Transverse colon (tissue), 4 donors: ENCODE results near the gene SLC5A7. TPM values are rescaled to one million over a fixed set of nuclear protein-coding genes. Genes with fewer than 3 reads are reported as not detected.

ENCODE experiments used
- DNase-seq: peaks from one replicate; pipeline ENCODE4 v3.0.0-alpha.2; 2019
- H3K27ac ChIP-seq, 4 donors: fragments of 200-600 bp; sonication (generic); 2 replicates each; pipeline ENCODE4 v1.5.1; 2016 to 2018; ENCODE audit warnings: inconsistent platforms in 4 of 4
- H3K27me3 ChIP-seq: fragments of 200-600 bp; sonication (generic); 2 replicates; pipeline ENCODE4 v1.5.1; 2017; ENCODE audit warnings: inconsistent platforms
- H3K36me3 ChIP-seq, 4 donors: fragments of 200-600 bp; sonication (generic); 2 replicates each; pipeline ENCODE4 v1.5.1; 2017 to 2019; ENCODE audit warnings: inconsistent platforms in 4 of 4
- H3K4me1 ChIP-seq, 4 donors: fragments of 200-600 bp; sonication (generic); 2 replicates each; pipeline ENCODE4 v1.5.1; 2017 to 2020; ENCODE audit warnings: inconsistent platforms in 4 of 4
- H3K4me3 ChIP-seq, 4 donors: fragments of 200-600 bp; sonication (generic); 1 replicate in 1 of 4; 2 replicates in 3 of 4; pipeline versions ENCODE4 v1.5.1 to v1.6.1; 2017 to 2019; ENCODE audit warnings: inconsistent platforms in 4 of 4
- H3K9me3 ChIP-seq, 2 donors: fragments of 200-600 bp; sonication (generic); 2 replicates each; pipeline ENCODE4 v1.5.1; 2017 to 2019; ENCODE audit warnings: inconsistent platforms in 2 of 2
- CTCF ChIP-seq, 5 experiments: fragments of 200-600 bp in 3 of 5; fragments of 450-650 bp in 2 of 5; sonication (generic) in 3 of 5; IDR thresholded peaks; 1 replicate in 2 of 5; 2 replicates in 3 of 5; pipeline ENCODE4 v1.5.1; 2016 to 2017; ENCODE audit warnings: antibody characterized with exemption in 5 of 5, inconsistent platforms in 3 of 5, mild to moderate bottlenecking in 2 of 5, moderate library complexity in 1 of 5
- EP300 ChIP-seq: sonication (generic); formaldehyde crosslinking; IDR thresholded peaks from one replicate; pipeline ENCODE4 v1.6.1; 2017; ENCODE audit warnings: antibody characterized with exemption, low read depth
- POLR2A ChIP-seq: fragments of 450-650 bp; IDR thresholded peaks from one replicate; pipeline ENCODE4 v1.6.1; 2016; ENCODE audit warnings: antibody characterized with exemption, mild to moderate bottlenecking, moderate library complexity
- POLR2AphosphoS5 ChIP-seq, 3 donors: sonication (generic); formaldehyde crosslinking; IDR thresholded peaks; one replicate each; pipeline ENCODE4 v1.6.1; 2016; ENCODE audit warnings: antibody characterized with exemption in 3 of 3
- WGBS, 2 donors: methylation state at CpG; one replicate each; pipeline ENCODE4 v1.1.5; 2018; ENCODE audit warnings: low coverage in 1 of 2; 5-methylcytosine and 5-hydroxymethylcytosine counted together
- in situ Hi-C, 4 donors: fragments of 200-750 bp; cut with MboI; loops; one replicate each; pipeline versions ENCODE4 v1.15.0 to v1.15.1; 2017; ENCODE audit warnings: low sequenced_read_pairs in 3 of 4, low pct_ligation_motif_present in 1 of 4, low pct_unique_long_range_greater_than_20kb in 1 of 4
- intact Hi-C: fragments of 100-400 bp; cut with DNase I; formaldehyde crosslinking; loops from one replicate; pipeline ENCODE4 v1.15.1; 2023; ENCODE audit warnings: low total_unique reads
- total RNA-seq, 4 donors: library from RNA; depleted of rRNA; stranded (reverse); fragments of >200 nt; gene quantifications; one replicate each; pipeline ENCODE4 v1.1.0, GENCODE V29; 2016

SLC5A7 gene
- total RNA-seq, 4 donors from 2014 or later: 0.41 to 2.8 (median 0.48) TPM; not detected in 1

- TF ChIP-seq POLR2AphosphoS5 (IDR thresholded peaks at IDR 0.05) (no peak), CTCF (IDR thresholded peaks at IDR 0.05) (no peak), EP300 (no peak), POLR2A (no peak)
- no peak for DNase-seq
- Histone ChIP-seq H3K27me3 (no peaks in the 10 kb centered on the region), H3K27ac (no peak overlapping the region), H3K4me3 (no peak overlapping the region), H3K4me1 (no peaks in the 10 kb centered on the region), H3K9me3 (no peaks in the 10 kb centered on the region), H3K36me3 (no peaks in the 10 kb centered on the region)
- intact Hi-C loops (no loop called here), in situ Hi-C loops (no loop called here)
- 71 to 85% methylated on average over 2 of the region's 2 CpGs for WGBS, 2 donors
These were observed 12.8 kb downstream of the SLC5A7 start for GRCh38 chr2:107999158-107999557.

DNA sequence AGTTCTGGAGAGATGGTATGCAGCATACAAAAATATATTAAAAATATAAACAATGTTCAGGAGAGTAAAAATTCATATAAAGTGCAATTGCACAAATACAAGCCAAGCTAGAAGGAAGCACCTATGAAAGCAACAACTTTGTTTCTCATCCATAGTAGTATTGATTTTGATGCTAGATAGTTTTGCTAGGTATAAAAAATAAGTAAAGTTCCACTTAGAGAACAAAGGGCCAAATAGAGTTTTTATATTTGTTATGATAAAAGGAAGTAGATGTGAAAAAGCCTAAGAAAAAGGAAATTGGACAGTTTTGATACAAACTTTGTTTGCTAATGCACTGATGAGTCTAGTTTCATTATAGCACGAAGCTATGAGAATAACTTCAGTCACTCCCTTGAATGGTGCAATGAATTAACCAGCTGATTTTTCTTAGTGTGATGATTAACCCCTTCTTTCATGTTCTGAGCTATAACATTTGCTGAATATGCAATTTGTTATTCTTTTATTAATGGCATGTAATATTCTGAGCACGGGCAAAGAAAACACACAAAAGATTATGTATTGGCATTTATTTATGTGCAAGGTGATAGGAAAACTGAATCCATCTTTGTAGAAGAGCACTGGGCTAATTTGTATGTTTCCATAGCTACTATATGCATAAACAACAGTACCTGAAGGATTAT lies 24.7 kb downstream of the SLC5A7 start:
- H3K36me3 ChIP-seq: no peaks in the 10 kb centered on the region
- intact Hi-C loops: no loop called here
- H3K4me3 ChIP-seq: no peak overlapping the region
- peaks cover 7 to 12% of the 10 kb centered on the region in 2 donors for H3K9me3 ChIP-seq
- in situ Hi-C loops: no loop called here
- WGBS, 2 donors: 57 to 73% methylated on average over 2 of the region's 2 CpGs
- DNase-seq: no peak
- H3K27me3 ChIP-seq: no peaks in the 10 kb centered on the region
- TF ChIP-seq CTCF (IDR thresholded peaks at IDR 0.05) (no peak), POLR2A (no peak), EP300 (no peak), POLR2AphosphoS5 (IDR thresholded peaks at IDR 0.05) (no peak)
- no peaks in the 10 kb centered on the region for H3K4me1 ChIP-seq
- no peak overlapping the region for H3K27ac ChIP-seq

- 83 to 88% methylated on average over 1 of the region's 1 CpG for WGBS, 2 donors
- no peaks in the 10 kb centered on the region for H3K36me3 ChIP-seq
- in situ Hi-C loops (no loop called here), intact Hi-C loops (no loop called here)
- no peak overlapping the region for H3K4me3 ChIP-seq
- H3K27me3 ChIP-seq: no peaks in the 10 kb centered on the region
- no peak overlapping the region for H3K27ac ChIP-seq
- peaks cover 7 to 12% of the 10 kb centered on the region in 2 donors for H3K9me3 ChIP-seq
- TF ChIP-seq EP300 (no peak), POLR2A (no peak), POLR2AphosphoS5 (IDR thresholded peaks at IDR 0.05) (no peak), CTCF (IDR thresholded peaks at IDR 0.05) (no peak)
- DNase-seq: no peak
- no peaks in the 10 kb centered on the region for H3K4me1 ChIP-seq
These were observed 27.0 kb downstream of the SLC5A7 start for GRCh38 chr2:108013305-108013704.

- H3K9me3 ChIP-seq: no peaks in the 10 kb centered on the region
- TF ChIP-seq CTCF (IDR thresholded peaks at IDR 0.05) (no peak), POLR2A (no peak), EP300 (no peak), POLR2AphosphoS5 (IDR thresholded peaks at IDR 0.05) (no peak)
- H3K4me1 ChIP-seq: no peaks in the 10 kb centered on the region
- no peak overlapping the region for H3K27ac ChIP-seq
- H3K4me3 ChIP-seq: no peak overlapping the region
- DNase-seq: no peak
- in situ Hi-C loops: no loop called here
- H3K36me3 ChIP-seq: no peaks in the 10 kb centered on the region
- no peaks in the 10 kb centered on the region for H3K27me3 ChIP-seq
- intact Hi-C loops: no loop called here
These were observed 36.3 kb downstream of the SLC5A7 start for GRCh38 chr2:108022628-108023027.
